SK-N-MC (cell line): ENCODE data around the gene PPP6R2.

ENCODE experiments used
- EZH2 ChIP-seq: fragments of 200-600 bp; sonication (generic); IDR thresholded peaks from one replicate; pipeline ENCODE4 v1.6.1; 2017; ENCODE audit warnings: antibody characterized with exemption
- POLR2AphosphoS5 ChIP-seq: IDR thresholded peaks from 2 replicates; pipeline ENCODE4 v1.6.1; 2012; ENCODE audit warnings: mild to moderate bottlenecking, low read depth, low read length, borderline replicate concordance

- no peak for TF ChIP-seq POLR2AphosphoS5
- TF ChIP-seq EZH2, result no peak
These were observed 89.2 kb downstream of the PPP6R2 start for GRCh38 chr22:50432131-50432876.
